Retinal pigment epithelial cell (primary cell): ENCODE results near the gene VASN.

Source experiments
- DNase-seq: peaks from one replicate; pipeline ENCODE4 v3.0.0-alpha.2; 2010; ENCODE audit warnings: low read depth
- H3K4me3 ChIP-seq: 2 replicates; pipeline ENCODE4 v1.5.1; 2011; ENCODE audit warnings: mild to moderate bottlenecking, low read length, control low read depth, moderate library complexity
- TF ChIP-seq, protein P1 (sequence below): conservative IDR thresholded peaks from 2 replicates; pipeline ENCODE4 v1.5.1; 2011; ENCODE audit warnings: low read depth, low read length, control low read depth, inconsistent platforms

Gene VASN

DNA sequence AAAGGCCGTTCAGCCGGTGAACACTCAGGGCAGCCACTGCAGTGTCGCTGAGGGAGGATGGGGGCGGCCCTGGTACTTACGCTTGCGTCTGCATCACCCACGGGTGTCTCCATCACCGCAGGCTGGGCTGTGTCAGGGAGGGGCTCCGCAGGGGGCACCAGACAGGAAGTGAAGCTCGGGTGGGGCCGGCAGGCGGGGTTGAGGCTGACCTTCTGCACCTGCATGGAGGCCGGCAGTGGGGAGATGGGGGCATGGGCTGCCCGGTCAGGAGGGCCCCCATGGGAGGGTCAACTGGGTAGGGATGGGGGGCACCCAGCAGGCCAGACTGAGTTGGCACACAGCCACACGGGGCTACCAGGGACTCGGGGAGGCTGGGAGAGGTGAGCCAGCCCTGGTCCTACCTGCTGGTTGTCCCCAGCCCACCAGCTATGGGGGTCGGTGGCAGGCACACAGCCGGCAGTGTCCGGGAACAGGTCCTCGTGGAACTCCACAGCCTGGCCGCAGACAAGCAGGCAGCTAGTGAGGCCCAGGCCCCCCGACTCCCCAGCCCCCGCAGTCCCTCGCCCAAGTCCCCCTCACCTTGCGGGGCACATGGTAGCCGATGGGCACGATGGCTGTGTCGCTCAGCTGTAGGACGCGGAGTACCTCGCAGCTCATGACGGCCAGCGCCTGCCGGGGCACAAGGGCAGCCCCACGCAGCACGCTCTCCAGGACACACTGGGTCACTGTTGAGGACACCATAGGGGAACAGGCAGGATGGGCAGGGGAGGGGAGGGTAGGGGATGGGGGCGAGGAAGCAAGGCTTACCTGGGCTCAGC is 7.2 kb upstream of the VASN start:
- no peak overlapping the region for H3K4me3 ChIP-seq
- TF ChIP-seq, protein P1, sequence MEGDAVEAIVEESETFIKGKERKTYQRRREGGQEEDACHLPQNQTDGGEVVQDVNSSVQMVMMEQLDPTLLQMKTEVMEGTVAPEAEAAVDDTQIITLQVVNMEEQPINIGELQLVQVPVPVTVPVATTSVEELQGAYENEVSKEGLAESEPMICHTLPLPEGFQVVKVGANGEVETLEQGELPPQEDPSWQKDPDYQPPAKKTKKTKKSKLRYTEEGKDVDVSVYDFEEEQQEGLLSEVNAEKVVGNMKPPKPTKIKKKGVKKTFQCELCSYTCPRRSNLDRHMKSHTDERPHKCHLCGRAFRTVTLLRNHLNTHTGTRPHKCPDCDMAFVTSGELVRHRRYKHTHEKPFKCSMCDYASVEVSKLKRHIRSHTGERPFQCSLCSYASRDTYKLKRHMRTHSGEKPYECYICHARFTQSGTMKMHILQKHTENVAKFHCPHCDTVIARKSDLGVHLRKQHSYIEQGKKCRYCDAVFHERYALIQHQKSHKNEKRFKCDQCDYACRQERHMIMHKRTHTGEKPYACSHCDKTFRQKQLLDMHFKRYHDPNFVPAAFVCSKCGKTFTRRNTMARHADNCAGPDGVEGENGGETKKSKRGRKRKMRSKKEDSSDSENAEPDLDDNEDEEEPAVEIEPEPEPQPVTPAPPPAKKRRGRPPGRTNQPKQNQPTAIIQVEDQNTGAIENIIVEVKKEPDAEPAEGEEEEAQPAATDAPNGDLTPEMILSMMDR = no peak
- DNase-seq = no peak

DNA sequence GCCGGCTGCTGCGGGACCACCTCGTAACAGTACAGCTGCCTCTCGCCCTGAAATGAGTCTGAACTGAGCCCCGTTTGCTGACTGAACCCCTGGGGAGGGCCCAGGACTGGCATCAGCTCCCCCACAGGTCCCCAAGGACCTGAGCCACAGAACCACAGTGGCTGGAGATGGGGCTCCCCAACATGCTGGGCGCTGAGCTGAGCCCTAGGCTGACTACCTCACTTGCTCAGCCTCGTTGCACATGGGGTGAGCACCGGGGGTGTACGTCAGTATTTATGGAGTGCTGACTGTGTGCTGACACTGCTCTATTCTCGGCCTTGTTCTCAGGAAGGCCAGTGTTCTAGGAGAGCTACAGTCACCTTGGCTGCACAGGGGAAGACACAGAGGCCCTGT is 6.6 kb upstream of the VASN start:
- TF ChIP-seq, protein P1 = no peak

DNA sequence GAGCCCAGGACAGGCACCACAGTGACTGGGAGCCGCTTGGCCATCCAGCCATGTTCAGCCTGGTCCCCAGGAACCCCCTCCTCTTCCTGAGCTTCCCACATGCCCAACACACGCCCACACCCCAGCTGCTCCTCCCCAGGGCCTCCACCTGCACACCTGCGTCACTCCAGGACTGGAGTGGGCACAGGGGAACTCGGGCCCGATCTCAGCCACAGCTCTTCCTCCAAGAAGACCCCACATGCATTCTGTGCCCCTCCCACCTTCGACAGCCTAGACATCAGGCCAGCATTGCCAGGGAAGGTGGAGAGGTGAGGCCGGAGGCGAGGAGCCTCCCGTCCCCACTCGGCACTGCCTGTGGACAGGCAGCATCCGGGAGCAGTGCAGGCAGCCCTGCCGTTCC is 6.0 kb upstream of the VASN start:
- DNase-seq = no peak
- no peak overlapping the region for H3K4me3 ChIP-seq
- TF ChIP-seq, protein P1 = no peak

More for the DNA sequence above, 6.6 kb upstream of the VASN start:
- no peak for DNase-seq
- no peak overlapping the region for H3K4me3 ChIP-seq

DNA sequence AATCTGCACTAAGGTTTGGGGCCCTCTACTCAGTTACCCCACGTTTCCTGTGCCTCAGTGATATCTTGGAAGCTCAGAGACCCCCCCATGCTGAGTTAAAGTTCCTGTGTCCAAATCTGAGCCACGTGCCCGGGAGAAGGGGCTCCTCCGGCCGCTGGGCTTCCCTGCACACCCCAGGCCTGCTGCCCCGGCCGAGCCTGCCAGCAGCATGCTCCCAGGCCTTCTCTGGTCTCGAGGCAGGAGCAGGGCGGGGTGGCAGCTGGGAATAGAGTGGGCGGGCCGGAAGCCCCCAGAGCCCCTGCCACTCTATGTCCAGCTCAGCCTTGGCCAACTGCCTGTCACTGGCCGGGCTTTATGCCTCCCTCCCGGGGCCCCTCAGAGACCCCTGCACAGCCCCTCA is 5.6 kb upstream of the VASN start:
- TF ChIP-seq, protein P1 = no peak

DNA sequence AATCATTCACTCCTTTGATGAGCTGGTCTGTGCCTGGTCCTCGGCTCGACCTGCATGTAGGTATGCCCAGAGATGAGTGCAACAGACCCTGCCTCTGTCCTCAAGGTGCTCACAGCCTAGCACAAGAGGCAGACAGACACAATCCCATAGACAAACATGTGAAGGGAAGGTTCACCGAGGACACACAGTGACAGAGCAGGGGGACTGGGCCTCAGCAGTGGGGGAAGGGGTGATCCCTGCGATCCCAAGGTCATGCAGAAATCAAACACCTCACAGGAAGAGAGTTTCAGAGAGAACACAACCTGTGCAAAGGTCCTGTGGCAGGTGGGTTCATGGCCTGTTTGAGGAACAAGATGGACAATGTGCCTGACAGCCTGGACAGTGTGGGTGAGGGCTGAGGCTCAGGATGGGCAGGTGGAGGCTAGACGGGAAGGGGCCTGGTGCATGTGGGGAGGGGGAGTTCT is 4.2 kb upstream of the VASN start:
- DNase-seq = no peak
- TF ChIP-seq, protein P1 = no peak
- H3K4me3 ChIP-seq = no peak overlapping the region

More for the DNA sequence above, 5.6 kb upstream of the VASN start:
- no peak for DNase-seq
- H3K4me3 ChIP-seq = no peak overlapping the region

DNA sequence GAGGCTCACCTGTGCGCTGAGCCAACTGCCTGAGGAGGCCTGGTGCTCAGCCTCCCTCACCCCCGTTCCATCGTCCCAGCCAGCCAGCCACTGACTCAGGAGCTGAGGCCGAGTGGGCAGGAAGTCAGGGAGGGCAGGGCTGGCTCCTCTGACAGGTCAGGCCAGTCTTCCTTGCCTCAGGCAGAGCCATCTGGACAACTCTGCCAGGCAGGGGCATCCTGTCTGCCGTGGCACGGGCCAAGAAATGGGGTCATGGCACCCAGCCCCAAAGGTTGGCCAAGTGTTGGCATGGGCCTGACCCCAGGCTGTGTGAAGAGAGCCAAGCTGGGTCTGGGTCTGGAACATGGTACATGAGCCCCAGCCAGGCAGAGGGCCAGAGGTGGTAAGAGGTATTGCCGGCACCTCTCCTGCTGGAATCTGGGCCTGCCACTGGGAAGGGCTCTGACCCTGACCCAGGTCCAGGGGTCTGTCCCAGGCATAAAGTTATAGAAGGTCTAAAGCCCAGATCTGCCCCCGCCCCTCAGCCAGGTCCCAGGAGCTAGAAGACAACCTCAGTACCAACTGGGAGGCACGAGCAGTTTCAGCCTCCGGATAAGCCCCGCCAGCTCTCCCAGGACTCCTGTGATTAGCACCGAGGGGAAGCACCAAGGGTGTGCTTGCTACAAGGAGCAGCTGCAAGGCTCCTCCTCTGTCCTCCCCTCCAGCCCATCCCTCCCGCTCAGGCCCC is 2.5 kb upstream of the VASN start:
- TF ChIP-seq, protein P1 = no peak
- no peak for DNase-seq
- H3K4me3 ChIP-seq = no peak overlapping the region
